GF-D8 (cell line): ENCODE results near the gene TMIGD2.
"Not testable (repeated sequence)": the region's sequence is repeated elsewhere in the genome, so short reads cannot be mapped to it uniquely, and the experiment has no call there.

Experiments
- DNase-seq: peaks from one replicate; lab custom pipeline; 2025; lab: John Stamatoyannopoulos, UW

Gene TMIGD2

DNA sequence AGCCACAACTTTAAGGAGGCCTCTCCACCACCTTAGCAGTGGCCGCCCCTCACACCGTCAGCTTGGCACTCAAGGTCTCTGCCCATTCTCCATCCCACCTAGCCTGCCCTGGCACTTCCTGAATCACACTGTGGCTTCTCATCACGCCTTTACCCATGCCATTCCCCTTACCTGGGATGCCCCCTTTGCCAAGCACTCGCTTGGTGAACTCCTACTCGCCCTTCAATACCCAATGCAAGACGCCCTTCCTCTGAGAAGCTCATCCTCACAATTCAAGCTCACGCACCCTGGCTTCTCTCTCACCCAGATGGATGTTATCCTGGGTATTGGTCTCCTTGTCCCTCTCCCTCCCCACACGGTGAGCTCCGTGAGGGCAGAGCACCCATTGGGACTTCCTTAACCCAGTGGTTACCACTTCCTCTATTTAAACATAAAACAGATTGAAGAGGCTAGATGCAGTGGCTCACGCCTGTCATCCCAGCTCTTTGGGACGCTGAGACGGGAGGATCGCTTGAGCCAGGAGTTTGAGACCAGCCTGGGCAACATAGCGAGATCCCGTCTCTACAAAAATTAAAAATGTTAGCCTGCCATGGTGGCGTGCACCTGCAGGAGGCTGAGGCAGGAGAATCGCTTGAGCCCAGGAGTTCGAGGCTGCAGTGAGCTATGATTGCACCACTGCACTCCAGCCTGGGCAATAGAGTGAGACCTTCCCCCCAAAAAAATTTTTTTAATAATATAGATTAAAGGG, 35.8 kb downstream of the TMIGD2 start:
- DNase-seq: no peak

DNA sequence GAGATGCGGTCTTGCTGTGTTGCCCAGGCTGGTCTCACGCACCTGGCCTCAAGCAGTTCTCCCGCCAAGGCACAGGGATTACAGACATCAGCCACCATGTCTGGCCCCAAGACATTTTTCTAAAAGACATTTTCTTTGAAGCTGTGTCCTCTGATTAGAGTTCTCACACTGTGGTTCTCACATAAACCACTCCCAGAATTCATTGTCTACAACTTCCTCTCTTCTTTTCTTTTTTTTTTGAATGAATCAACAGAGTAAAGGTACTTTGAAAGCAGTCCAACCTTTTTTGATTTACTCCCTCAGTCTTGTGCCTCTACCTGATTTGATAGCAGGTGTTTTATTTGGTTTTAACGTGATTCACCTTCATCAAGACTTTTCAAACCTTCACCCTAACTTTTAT, 37.4 kb downstream of the TMIGD2 start:
- DNase-seq: no peak

DNA sequence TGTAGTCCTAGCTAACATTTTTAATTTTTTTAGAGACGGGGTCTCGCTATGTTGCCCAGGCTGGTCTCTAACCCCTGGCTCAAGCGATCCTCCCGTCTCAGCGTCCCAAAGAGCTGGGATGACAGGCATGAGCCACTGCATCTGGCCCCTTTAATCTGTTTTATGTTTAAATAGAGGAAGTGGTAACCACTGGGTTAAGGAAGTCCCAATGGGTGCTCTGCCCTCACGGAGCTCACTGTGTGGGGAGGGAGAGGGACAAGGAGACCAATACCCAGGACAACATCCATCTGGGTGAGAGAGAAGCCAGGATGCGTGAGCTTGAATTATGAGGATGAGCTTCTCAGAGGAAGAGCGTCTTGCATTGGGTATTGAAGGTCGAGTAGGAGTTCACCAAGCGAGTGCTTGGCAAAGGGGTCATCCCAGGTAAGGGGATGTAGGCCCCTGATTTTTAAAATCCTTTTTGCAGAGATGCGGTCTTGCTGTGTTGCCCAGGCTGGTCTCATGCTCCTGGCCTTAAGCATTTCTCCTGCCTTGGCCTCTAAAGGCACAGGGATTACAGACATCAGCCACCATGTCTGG, 41.5 kb downstream of the TMIGD2 start:
- DNase-seq: peak; percentile 8

DNA sequence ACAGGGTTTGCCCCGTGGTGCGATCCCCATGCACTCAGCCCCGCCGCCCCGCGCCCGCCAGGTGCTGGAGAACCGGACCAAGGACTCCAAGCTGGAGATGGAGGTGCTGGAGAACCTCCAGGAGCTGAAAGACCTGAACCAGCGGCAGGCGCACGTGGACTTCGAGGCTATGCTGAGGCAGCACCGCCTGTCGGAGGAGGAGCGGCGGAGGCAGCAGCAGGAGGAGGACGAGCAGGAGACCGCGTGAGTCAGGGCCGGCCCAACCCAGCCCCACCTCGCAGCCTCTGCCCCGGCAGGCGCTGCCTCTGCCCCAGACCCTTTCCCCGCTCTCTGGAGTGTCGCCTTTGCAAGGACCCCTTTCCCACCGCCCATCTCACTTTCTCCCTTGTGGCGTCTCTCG, 44.0 kb downstream of the TMIGD2 start:
- no peak for DNase-seq

DNA sequence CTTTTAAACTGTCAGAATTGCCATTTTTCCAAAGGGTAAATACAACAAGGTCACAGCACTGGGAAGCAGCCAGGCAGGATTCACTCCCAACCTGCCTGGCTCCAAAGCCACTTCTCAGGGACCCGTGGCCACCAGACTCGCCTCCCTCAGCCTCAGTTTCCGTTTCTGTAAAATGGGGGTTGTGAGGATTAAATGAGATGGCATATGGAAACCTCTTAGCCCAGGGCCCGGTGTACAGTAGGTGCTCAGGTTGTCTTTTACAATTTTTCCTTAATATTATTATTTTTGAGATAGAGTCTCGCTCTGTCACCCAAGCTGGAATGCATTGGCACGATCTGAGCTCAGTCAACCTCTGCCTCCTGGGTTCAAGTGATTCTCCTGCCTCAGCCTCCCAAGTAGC, 45.2 kb downstream of the TMIGD2 start:
- no peak for DNase-seq

DNA sequence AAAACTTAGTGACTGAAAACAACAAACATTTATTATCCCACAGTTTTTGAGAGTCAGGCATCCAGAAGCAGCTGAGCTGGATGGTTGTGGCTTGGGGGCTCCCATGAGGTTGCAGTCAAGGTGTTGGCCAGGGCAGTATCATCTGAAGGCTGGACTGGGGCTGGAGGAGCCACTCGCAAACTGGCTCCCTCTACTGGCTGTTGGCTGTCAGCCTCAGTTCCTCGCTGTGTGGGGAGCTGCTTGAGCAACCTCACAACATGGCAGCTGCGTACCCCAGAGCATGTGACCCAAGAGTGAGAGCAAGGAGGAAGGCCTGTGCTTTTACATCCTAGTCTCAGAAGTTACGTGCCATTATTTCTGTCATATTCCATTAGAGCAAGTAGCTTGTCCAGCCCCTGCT, 45.6 kb downstream of the TMIGD2 start:
- DNase-seq: no peak

DNA sequence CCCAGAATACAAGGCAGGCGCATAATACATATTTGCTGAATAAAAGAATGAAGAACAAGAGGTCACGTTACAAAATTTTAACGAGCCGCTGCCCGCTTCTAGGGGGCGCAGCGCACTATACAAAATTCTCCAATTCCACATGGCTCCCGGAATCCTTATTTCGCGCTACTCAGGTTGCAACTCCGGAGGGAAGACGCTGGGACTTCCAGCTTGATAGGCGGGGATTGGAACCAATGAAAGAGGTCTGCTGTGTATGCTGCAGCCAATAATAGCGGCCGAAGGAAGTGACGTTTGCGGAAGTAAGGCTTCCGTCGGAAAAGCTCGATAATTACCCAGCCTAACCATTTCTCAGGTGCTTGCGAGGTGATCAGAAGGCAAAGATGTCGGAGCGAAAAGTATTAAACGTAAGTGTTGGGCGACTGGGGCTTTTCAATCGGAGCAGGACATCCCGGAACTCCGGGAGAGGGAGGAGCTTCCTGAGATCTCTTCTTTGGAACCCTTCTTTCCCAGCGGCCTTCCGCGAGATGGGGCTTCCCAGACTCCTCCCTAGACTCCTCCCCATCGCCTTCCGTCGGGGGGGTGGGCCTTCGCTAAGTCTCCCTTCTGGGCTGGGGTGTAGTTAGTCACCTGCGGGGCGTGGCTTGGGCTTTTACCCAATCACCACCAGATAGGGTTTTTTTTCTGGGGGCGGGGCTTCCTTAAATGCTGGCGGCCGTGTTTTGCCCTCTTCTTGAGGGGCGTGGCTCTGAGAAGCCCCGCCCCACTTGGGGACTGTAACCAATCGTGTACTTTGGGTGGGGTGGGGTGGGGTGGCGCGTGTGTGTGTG, 55.2 kb downstream of the TMIGD2 start, which contains the start of gene YJU2:
TSS of gene YJU2 (plus strand) at position 314 of the 827 bp plus-strand sequence. CDS start at position 381, 67 bp downstream.
- DNase-seq: peak; percentile 96

DNA sequence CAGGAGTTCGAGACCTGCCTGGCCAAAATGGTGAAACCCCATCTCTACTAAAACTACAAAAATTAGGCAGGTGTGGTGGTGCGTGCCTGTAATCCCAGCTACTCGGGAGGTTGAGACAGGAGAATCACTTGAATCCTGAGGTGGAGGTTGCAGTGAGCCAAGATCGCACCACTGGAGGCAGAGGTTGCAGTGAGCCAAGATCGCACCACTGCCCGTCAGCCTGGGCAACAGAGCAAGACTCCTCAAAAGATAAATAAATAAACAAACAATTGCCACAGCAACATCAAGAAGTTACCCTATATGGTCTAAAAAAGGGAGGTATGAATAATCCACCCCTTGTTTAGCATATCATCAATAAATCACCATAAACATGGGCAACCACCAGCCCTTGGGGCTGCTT, 56.3 kb downstream of the TMIGD2 start:
- not testable (repeated sequence) for DNase-seq
